IgD-negative memory B cell (primary cell): Measurements from ENCODE around the gene EXT2. TPM values are rescaled to one million over a fixed set of nuclear protein-coding genes. Genes with fewer than 3 reads are reported as not detected.

Source experiments
- H3K27ac Mint-ChIP-seq, 3 donors: one replicate each; pipeline ENCODE4 v1.8.0; 2020 to 2022; ENCODE audit warnings: mild to moderate bottlenecking in 3 of 3, mixed read lengths in 3 of 3, moderate library complexity in 1 of 3
- H3K27me3 Mint-ChIP-seq: one replicate; pipeline ENCODE4 v1.8.0; 2021; ENCODE audit warnings: mixed read lengths
- H3K36me3 Mint-ChIP-seq: one replicate; pipeline ENCODE4 v1.8.0; 2020; ENCODE audit warnings: mild to moderate bottlenecking, mixed read lengths
- H3K4me1 Mint-ChIP-seq, 3 donors: one replicate each; pipeline ENCODE4 v1.8.0; 2020 to 2022; ENCODE audit warnings: mixed read lengths in 3 of 3, mild to moderate bottlenecking in 1 of 3
- H3K4me3 Mint-ChIP-seq, 4 donors: one replicate each; pipeline ENCODE4 v1.8.0; 2020 to 2022; ENCODE audit warnings: mild to moderate bottlenecking in 4 of 4, mixed read lengths in 4 of 4, moderate library complexity in 3 of 4
- H3K9me3 Mint-ChIP-seq, 3 donors: one replicate each; pipeline ENCODE4 v1.8.0; 2020 to 2021; ENCODE audit warnings: mixed read lengths in 3 of 3, mild to moderate bottlenecking in 1 of 3
- polyA plus RNA-seq: library from polyadenylated mRNA; unstranded; fragments of 300-500 nt; fragmentation: Illumina TruSeq; gene quantifications from one replicate; pipeline ENCODE4 v1.2.3, GENCODE V29; 2021

The EXT2 gene
- polyA plus RNA-seq, 1 donor from 2014 or later: 21.9 TPM

DNA sequence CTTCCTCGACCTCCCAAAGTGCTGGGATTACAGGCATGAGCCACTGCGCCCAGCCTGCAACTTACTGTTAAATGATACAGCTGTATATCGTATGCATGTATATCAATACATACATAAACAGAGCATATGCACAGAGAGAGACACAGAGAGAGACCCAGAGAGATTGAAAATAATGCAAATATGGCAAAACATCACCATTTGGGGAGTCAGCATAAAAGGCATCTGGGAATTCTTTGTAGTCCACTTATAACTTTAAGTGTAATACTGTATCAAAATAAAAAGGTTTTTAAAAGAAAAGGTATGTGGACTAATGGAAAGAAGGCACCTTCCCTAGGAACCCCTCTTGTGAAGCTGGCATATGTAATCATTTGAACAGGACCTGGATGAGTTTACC lies 192.7 kb downstream of the EXT2 start:
- Mint-ChIP-seq H3K27me3 (peaks cover 15% of the 10 kb centered on the region), H3K36me3 (no peaks in the 10 kb centered on the region), H3K4me3 (no peak overlapping the region), H3K4me1 (no peaks in the 10 kb centered on the region), H3K9me3 (no peaks in the 10 kb centered on the region), H3K27ac (no peak overlapping the region)

DNA sequence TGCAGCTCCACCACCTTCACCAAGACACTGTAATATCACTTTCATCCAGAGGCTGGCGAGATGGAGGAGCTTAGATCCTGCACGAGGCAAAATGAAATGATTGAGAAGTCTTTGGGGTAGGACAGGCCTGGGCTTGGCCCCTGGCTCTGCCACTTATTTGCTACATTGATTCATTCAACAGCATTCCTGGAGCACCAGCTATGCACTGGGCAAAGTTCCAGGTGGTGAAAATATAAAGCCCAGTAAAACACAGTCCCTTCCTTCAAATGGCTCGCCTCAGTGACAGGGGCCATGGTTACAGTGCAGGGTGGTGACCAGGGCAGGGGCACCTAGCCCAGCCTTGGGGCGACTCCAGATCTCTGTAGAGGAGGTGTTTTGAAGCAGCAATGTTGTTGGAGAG lies 194.7 kb downstream of the EXT2 start:
- Mint-ChIP-seq H3K9me3 (no peaks in the 10 kb centered on the region), H3K4me1 (no peaks in the 10 kb centered on the region), H3K27ac (no peak overlapping the region), H3K36me3 (no peaks in the 10 kb centered on the region), H3K4me3 (no peak overlapping the region), H3K27me3 (peaks cover 17% of the 10 kb centered on the region)

Other genes starting within 250 kb of the EXT2 start
- gene ALKBH3, start 214.8 kb upstream of the EXT2 start, polyA plus RNA-seq: 25.2 TPM
- gene C11orf96, start 153.0 kb upstream of the EXT2 start, polyA plus RNA-seq: not detected
- gene ACCSL, start 47.7 kb upstream of the EXT2 start, polyA plus RNA-seq: 0.19 TPM
- 2.1 TPM for gene ACCS, start 29.4 kb upstream of the EXT2 start, polyA plus RNA-seq
- gene ALX4, start 214.5 kb downstream of the EXT2 start, polyA plus RNA-seq: not detected